Naive thymus-derived CD8-positive, alpha-beta T cell (primary cell): ENCODE measurements around the gene NPY2R. TPM values are rescaled to one million over a fixed set of nuclear protein-coding genes. Genes with fewer than 3 reads are reported as not detected.

Experiments used
- ATAC-seq, 2 donors: fragments of 150-1000 bp; cut with Tn5 transposase in 1 of 2; sonication (Bioruptor Pico), chemical (Tn5 transposase) in 1 of 2; 1 replicate in 1 of 2; 2 replicates in 1 of 2; pipeline ENCODE4 v1.10.0; 2021; ENCODE audit warnings: mild to moderate bottlenecking in 2 of 2, moderate library complexity in 2 of 2
- POLR2A ChIA-PET: fragments of 350-600 bp; sonication (Branson Sonifier 250); formaldehyde crosslinking; loops from one replicate; lab custom pipeline; 2021; ENCODE audit warnings: antibody characterized with exemption; lab: Charles Lee
- DNase-seq, 10 donors: peaks; one replicate each; pipeline versions ENCODE4 v3.0.0 to v3.0.0-alpha.2; 2020 to 2022
- H3K27ac Mint-ChIP-seq, 10 donors: one replicate each; pipeline ENCODE4 v1.8.0; 2020 to 2022; ENCODE audit warnings: mild to moderate bottlenecking in 10 of 10, mixed read lengths in 10 of 10, moderate library complexity in 4 of 10, inconsistent platforms in 1 of 10
- H3K27me3 Mint-ChIP-seq, 5 donors: one replicate each; pipeline ENCODE4 v1.8.0; 2021 to 2022; ENCODE audit warnings: mixed read lengths in 5 of 5
- H3K36me3 Mint-ChIP-seq, 3 donors: one replicate each; pipeline ENCODE4 v1.8.0; 2020 to 2022; ENCODE audit warnings: mixed read lengths in 3 of 3, mild to moderate bottlenecking in 2 of 3, inconsistent platforms in 1 of 3
- H3K4me1 Mint-ChIP-seq, 4 donors: one replicate each; pipeline ENCODE4 v1.8.0; 2021 to 2022; ENCODE audit warnings: mixed read lengths in 4 of 4
- H3K4me3 Mint-ChIP-seq, 10 donors: one replicate each; pipeline ENCODE4 v1.8.0; 2020 to 2022; ENCODE audit warnings: mild to moderate bottlenecking in 10 of 10, mixed read lengths in 10 of 10, moderate library complexity in 6 of 10, inconsistent platforms in 1 of 10
- H3K9me3 Mint-ChIP-seq, 9 donors: one replicate each; pipeline ENCODE4 v1.8.0; 2020 to 2022; ENCODE audit warnings: mixed read lengths in 9 of 9, mild to moderate bottlenecking in 3 of 9, inconsistent platforms in 1 of 9, moderate library complexity in 1 of 9
- polyA plus RNA-seq, 3 donors: library from polyadenylated mRNA; unstranded; fragments of 300-500 nt; fragmentation: Illumina TruSeq; gene quantifications; one replicate each; pipeline ENCODE4 v1.2.3, GENCODE V29; 2021
- total RNA-seq, 8 experiments: library from RNA in 2 of 8; stranded (reverse) in 2 of 8; gene quantifications; one replicate each; pipeline ENCODE4 v1.2.3 and lab custom pipeline; 2021 to 2026

The NPY2R gene
- total and polyA plus RNA-seq, 5 experiments from 2014 or later = not detected

DNA sequence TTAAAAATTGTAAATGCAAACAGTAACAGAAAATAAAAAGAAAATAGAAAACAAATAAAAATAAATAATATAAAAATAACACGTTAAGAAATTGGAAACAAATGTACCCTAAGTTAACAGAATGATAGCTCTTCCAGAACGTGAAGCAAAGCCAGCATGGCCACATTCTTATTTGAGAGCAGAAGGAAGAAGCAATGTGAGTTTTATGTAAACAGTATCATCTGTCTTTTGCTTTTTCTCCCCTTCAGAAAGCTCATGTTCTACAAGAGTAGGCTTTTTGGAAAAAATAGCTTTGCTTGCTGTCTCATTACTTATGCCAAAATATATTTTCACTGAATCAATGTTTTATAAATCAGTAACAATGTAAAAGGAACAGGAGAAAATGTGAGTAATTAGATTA lies 18.7 kb downstream of the NPY2R start:
- H3K27me3 Mint-ChIP-seq = peaks cover 0 to 1% (median 0%) of the 10 kb centered on the region in 5 donors
- H3K36me3 Mint-ChIP-seq = no peaks in the 10 kb centered on the region
- no peaks in the 10 kb centered on the region for H3K4me1 Mint-ChIP-seq
- no peak overlapping the region for H3K27ac Mint-ChIP-seq
- no peak overlapping the region for H3K4me3 Mint-ChIP-seq
- POLR2A ChIA-PET = no interaction called here
- no peak for ATAC-seq
- no peaks in the 10 kb centered on the region for H3K9me3 Mint-ChIP-seq
- DNase-seq = no peak

DNA sequence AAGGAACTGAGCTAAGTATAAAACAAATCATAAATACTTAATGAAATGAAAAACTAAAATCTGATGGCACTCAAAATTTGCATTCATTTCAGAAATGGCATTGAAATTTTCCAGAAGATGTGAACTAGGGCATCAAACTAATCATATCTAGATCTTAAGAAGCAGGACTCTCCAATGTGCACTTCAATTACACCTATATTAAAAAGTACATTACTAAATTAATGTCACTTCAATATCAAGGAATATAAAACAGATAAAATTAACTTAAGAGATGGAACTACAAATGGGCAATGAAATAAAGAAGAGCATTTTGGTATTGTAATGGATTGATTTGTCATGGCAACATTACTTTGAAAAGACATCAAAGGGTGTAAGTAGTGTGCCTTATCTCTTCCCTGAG lies 20.3 kb downstream of the NPY2R start:
- Mint-ChIP-seq H3K27ac (no peak overlapping the region), H3K27me3 (no peaks in the 10 kb centered on the region), H3K9me3 (peaks cover 0 to 2% (median 0%) of the 10 kb centered on the region in 9 donors), H3K36me3 (no peaks in the 10 kb centered on the region), H3K4me3 (no peak overlapping the region), H3K4me1 (no peaks in the 10 kb centered on the region)
- DNase-seq (no peak), ATAC-seq (no peak)
- POLR2A ChIA-PET = no interaction called here

DNA sequence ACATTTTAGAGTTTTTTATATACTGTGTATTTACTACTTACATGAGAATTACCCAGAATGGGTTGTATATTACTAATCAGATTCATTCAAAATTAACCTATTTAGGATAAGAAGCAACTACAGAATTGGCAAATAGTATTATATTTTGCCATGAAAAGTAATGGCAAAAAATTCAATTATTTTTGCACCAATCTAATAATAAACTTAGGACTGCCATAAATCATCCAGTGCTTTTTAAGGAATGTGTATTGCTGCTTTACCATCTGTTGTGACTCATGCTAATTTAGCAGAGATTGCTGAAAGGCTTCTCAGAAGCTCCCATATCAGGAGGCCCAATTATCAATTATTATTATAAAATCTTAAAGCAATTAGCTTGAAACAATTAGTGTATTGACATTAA lies 24.0 kb downstream of the NPY2R start:
- Mint-ChIP-seq H3K36me3 (no peaks in the 10 kb centered on the region), H3K4me3 (no peak overlapping the region), H3K4me1 (no peaks in the 10 kb centered on the region), H3K27ac (no peak overlapping the region), H3K27me3 (no peaks in the 10 kb centered on the region), H3K9me3 (peaks cover 0 to 9% (median 0%) of the 10 kb centered on the region in 9 donors)
- POLR2A ChIA-PET = no interaction called here
- DNase-seq (no peak), ATAC-seq (no peak)

DNA sequence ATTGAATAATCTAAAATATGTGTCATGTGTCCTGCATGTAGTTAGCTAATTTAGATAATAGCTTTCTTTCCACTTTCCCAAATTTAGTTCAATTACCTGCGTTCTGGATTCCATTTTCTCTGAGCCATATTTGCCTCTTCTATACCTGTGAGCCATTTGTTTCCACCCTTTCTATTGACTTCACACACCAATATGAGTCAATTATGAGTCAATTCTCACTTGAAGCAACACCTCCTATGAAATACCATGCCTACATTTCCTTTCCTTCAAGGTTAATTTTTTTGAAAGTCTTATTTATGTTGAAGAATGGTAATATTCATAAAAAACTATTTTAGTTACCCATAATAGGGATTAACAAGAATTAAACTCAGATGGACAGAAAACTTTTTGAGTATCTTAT lies 25.8 kb downstream of the NPY2R start:
- H3K36me3 Mint-ChIP-seq = no peaks in the 10 kb centered on the region
- peaks cover 0 to 12% (median 0%) of the 10 kb centered on the region in 9 donors for H3K9me3 Mint-ChIP-seq
- H3K4me1 Mint-ChIP-seq = no peaks in the 10 kb centered on the region
- no peaks in the 10 kb centered on the region for H3K27me3 Mint-ChIP-seq
- POLR2A ChIA-PET = no interaction called here
- no peak overlapping the region for H3K4me3 Mint-ChIP-seq
- no peak for DNase-seq
- H3K27ac Mint-ChIP-seq = no peak overlapping the region
- no peak for ATAC-seq

GRCh38 chr4:155237567-155237966 lies 29.1 kb downstream of the NPY2R start:
- no peak for ATAC-seq

DNA sequence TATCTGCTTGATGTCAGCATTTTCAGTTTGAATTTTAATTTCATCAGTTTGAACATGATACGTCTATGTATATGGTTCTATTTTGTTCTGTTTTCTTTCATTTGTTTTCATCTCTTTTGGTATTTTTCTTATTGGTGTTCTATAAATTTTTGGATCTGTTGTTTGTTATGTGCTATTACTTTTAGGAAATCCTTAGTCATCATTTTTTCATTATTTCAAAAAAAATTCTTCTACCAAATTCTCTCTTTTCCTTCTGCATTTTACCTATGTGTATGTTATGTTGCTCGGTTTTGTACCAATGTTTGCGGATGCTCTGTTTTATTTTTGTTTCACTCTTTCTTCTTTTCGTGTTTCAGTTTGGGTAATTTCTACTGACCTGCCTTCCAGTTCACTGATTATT lies 32.8 kb downstream of the NPY2R start:
- Mint-ChIP-seq H3K4me1 (no peaks in the 10 kb centered on the region), H3K36me3 (no peaks in the 10 kb centered on the region), H3K27me3 (peaks cover 0 to 10% (median 0%) of the 10 kb centered on the region in 5 donors), H3K4me3 (no peak overlapping the region), H3K27ac (no peak overlapping the region), H3K9me3 (peaks cover 0 to 13% (median 0%) of the 10 kb centered on the region in 9 donors)
- ATAC-seq = no peak
- POLR2A ChIA-PET = no interaction called here
- no peak for DNase-seq

More at GRCh38 chr4:155237567-155237966, 29.1 kb downstream of the NPY2R start:
- H3K27ac Mint-ChIP-seq = no peak overlapping the region
- peaks cover 0 to 18% (median 0%) of the 10 kb centered on the region in 9 donors for H3K9me3 Mint-ChIP-seq
- H3K27me3 Mint-ChIP-seq = peaks cover 0 to 6% (median 0%) of the 10 kb centered on the region in 5 donors
- no peaks in the 10 kb centered on the region for H3K36me3 Mint-ChIP-seq
- H3K4me1 Mint-ChIP-seq = no peaks in the 10 kb centered on the region
- no peak overlapping the region for H3K4me3 Mint-ChIP-seq
- POLR2A ChIA-PET = no interaction called here
- no peak for DNase-seq

DNA sequence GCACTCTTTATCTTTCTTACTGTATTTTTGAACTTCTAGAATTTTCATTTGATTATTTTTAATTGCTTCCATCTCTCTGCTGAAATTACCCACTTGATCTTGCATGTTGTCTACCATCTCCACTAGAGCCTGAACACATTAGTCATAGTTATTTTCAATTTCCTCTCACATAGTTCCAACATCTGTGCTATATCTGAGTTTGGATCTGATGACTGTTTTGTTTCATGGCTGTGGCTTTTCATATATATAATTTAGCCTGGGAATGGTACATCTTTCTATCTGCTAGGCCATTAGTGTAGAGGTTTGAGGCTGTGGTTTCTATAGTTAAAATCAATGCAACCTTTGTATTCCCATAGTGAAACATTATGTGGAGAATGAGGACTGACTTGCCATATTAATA lies 33.2 kb downstream of the NPY2R start:
- H3K9me3 Mint-ChIP-seq = peaks cover 0 to 13% (median 0%) of the 10 kb centered on the region in 9 donors
- ATAC-seq (no peak), DNase-seq (no peak)
- POLR2A ChIA-PET = no interaction called here
- no peaks in the 10 kb centered on the region for H3K36me3 Mint-ChIP-seq
- H3K27ac Mint-ChIP-seq = no peak overlapping the region
- H3K4me3 Mint-ChIP-seq = no peak overlapping the region
- peaks cover 0 to 11% (median 0%) of the 10 kb centered on the region in 5 donors for H3K27me3 Mint-ChIP-seq
- H3K4me1 Mint-ChIP-seq = no peaks in the 10 kb centered on the region

GRCh38 chr4:155245105-155245504 lies 36.7 kb downstream of the NPY2R start:
- no peak for ATAC-seq
- peaks cover 0 to 9% (median 0%) of the 10 kb centered on the region in 9 donors for H3K9me3 Mint-ChIP-seq

DNA sequence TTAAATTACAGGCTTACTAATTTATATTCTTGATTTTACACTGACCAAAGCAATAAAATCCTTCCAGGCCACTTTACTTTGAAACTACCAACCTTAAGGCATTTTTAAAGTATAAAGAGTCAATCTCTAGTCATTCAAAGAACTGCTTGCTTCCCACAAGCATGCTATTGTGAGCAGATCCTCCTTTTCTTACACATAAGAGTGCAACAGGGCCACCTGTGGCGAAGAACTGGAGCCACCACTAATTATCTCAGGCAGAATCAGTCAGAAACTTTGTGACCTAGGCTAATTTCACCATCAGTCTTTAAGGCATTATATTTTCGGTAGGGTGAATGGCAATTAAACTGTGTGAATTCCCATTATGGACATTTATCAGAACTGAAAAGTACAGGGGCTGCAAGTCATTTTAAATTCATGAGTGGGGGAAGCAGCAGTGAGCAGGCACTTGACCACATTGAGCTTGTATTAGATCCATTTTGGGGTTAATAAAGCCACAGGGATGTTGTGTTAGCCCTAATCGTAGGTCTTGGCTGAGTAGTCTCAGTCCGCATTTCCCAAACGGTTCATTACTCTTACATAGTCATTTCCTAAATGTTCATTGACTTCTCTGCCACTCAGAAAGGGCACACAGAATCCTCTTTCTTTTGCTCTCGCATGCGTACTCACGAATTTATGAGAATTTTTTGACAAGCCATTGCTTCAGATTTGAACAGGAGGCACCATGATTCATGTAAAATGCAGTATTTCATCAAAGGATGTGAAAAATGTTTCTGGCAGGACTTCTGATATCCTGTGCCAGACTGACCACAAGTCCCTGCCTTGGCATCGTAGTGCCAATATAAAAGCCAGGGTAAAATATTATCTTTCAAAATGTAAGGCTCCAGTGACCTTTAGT lies 39.8 kb downstream of the NPY2R start:
- POLR2A ChIA-PET = no interaction called here
- Mint-ChIP-seq H3K4me3 (no peak overlapping the region), H3K27ac (no peak overlapping the region), H3K36me3 (no peaks in the 10 kb centered on the region), H3K4me1 (no peaks in the 10 kb centered on the region), H3K27me3 (peaks cover 0 to 8% (median 2%) of the 10 kb centered on the region in 5 donors), H3K9me3 (no peaks in the 10 kb centered on the region)
- DNase-seq (no peak), ATAC-seq (no peak)

More at GRCh38 chr4:155245105-155245504, 36.7 kb downstream of the NPY2R start:
- Mint-ChIP-seq H3K36me3 (no peaks in the 10 kb centered on the region), H3K27me3 (peaks cover 0 to 14% (median 2%) of the 10 kb centered on the region in 5 donors), H3K27ac (no peak overlapping the region), H3K4me3 (no peak overlapping the region), H3K4me1 (no peaks in the 10 kb centered on the region)
- POLR2A ChIA-PET = no interaction called here
- DNase-seq = no peak

DNA sequence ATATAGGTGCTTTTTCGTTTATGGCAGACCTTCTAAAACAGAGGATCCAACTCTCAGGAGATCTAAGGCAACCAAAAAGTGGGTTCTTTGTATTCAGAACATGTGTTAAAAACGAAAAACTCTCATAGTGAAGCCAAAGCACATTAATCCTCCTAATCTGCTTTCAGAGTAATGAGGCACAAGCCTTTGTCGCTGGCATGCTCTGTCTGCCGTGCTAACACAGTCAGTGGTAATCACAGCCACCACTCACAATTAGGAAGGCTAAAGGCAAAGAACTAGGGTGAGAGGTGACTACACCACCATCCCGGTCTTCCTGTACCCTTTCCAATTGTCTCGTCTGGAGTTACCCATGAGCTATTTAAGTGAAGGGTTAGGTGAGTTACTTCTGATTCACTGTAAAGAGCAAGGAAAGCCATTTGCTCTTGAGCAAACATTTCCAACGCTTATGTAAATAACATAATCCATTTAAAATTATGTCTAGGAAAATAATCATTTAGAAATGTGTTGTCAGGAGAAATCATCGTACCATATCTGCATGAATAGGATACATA lies 40.7 kb downstream of the NPY2R start:
- ATAC-seq = no peak
- Mint-ChIP-seq H3K36me3 (no peaks in the 10 kb centered on the region), H3K27ac (no peak overlapping the region), H3K4me3 (no peak overlapping the region), H3K9me3 (no peaks in the 10 kb centered on the region), H3K4me1 (no peaks in the 10 kb centered on the region), H3K27me3 (peaks cover 0 to 8% (median 2%) of the 10 kb centered on the region in 5 donors)
- POLR2A ChIA-PET = no interaction called here
- no peak for DNase-seq

GRCh38 chr4:155252327-155252726 lies 43.9 kb downstream of the NPY2R start:
- Mint-ChIP-seq H3K27me3 (peaks cover 0 to 4% (median 0%) of the 10 kb centered on the region in 5 donors), H3K4me3 (no peak overlapping the region), H3K4me1 (no peaks in the 10 kb centered on the region), H3K9me3 (no peaks in the 10 kb centered on the region), H3K27ac (no peak overlapping the region), H3K36me3 (no peaks in the 10 kb centered on the region)
- DNase-seq = no peak
- ATAC-seq = no peak
- POLR2A ChIA-PET = no interaction called here

DNA sequence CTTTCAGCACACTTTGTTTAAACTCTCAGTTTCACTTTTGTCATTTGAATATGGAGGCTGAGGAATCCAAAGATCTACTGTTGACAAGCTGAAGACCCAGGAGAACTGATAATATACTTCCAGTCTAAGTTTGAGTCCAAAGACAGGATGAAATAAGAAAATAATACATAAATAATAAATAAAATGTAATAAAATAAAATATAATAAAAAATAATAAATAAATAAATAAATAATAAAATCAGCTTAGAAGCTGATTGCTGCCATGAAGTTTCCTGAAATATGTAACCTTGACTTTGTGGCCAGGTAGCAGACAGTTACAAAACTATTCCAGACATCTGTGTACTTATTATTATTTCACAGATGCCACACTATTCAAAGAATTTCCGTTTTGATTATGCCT lies 55.0 kb downstream of the NPY2R start:
- DNase-seq = no peak
- Mint-ChIP-seq H3K27ac (no peak overlapping the region), H3K4me3 (no peak overlapping the region), H3K36me3 (no peaks in the 10 kb centered on the region), H3K9me3 (peaks cover 0 to 9% (median 2%) of the 10 kb centered on the region in 9 donors), H3K4me1 (no peaks in the 10 kb centered on the region), H3K27me3 (peaks cover 0 to 7% (median 0%) of the 10 kb centered on the region in 5 donors)
- no peak for ATAC-seq
- POLR2A ChIA-PET = no interaction called here

DNA sequence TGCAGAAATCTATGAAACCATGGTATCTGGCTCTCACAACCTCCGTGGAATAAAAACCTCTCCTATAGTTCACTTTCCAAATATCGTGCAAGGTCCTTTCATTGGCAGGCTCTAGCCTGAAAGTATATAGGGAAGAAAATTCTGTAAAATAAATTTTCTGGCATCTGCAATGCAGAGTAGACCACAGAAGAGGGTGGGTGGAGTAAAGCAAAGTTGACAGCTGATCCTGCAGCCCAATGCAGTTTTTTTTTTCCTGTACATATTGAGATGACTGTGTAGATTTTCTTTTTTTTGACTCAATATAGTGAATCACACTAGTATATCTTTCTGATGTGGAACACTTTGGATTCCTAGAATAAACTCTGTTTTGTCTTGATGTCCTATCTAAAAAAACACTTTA lies 56.7 kb downstream of the NPY2R start:
- POLR2A ChIA-PET = no interaction called here
- ATAC-seq = no peak
- no peaks in the 10 kb centered on the region for H3K4me1 Mint-ChIP-seq

More for the DNA sequence above, 56.7 kb downstream of the NPY2R start:
- H3K4me3 Mint-ChIP-seq = no peak overlapping the region
- peaks cover 0 to 13% (median 4%) of the 10 kb centered on the region in 9 donors for H3K9me3 Mint-ChIP-seq
- no peak for DNase-seq
- H3K36me3 Mint-ChIP-seq = no peaks in the 10 kb centered on the region
- H3K27me3 Mint-ChIP-seq = peaks cover 0 to 7% (median 0%) of the 10 kb centered on the region in 5 donors
- H3K27ac Mint-ChIP-seq = no peak overlapping the region
